Lung (tissue), 12 donors: ENCODE measurements around the gene ZNF71. TPM values are rescaled to one million over a fixed set of nuclear protein-coding genes. Genes with fewer than 3 reads are reported as not detected.

ENCODE experiments used
- ATAC-seq: fragments of 200-7000 bp; cut with Tn5 transposase; one replicate; pipeline ENCODE4 v1.9.1; 2020; ENCODE audit warnings: moderate number of reproducible peaks; ENCODE audit not compliant: insufficient read depth, low FRiP score
- DNase-seq, 3 donors: peaks; one replicate each; pipeline ENCODE4 v3.0.0-alpha.2; 2013 to 2017
- H3K27ac ChIP-seq, 2 donors: one replicate each; pipeline ENCODE4 v1.5.1; 2013; ENCODE audit warnings: mild to moderate bottlenecking in 2 of 2, moderate library complexity in 2 of 2, control low read depth in 1 of 2, inconsistent platforms in 1 of 2, low read depth in 1 of 2, low read length in 1 of 2
- H3K27me3 ChIP-seq, 3 donors: one replicate each; pipeline ENCODE4 v1.5.1; 2013; ENCODE audit warnings: low read length in 2 of 3; ENCODE audit not compliant: control insufficient read depth in 3 of 3, insufficient read depth in 3 of 3
- H3K36me3 ChIP-seq, 4 donors: one replicate each; pipeline ENCODE4 v1.5.1; 2013; ENCODE audit warnings: low read length in 4 of 4, mild to moderate bottlenecking in 1 of 4, moderate library complexity in 1 of 4; ENCODE audit not compliant: control insufficient read depth in 4 of 4, insufficient read depth in 4 of 4
- H3K4me1 ChIP-seq, 5 donors: one replicate each; pipeline ENCODE4 v1.5.1; 2013; ENCODE audit warnings: low read length in 5 of 5, mild to moderate bottlenecking in 2 of 5, moderate library complexity in 1 of 5; ENCODE audit not compliant: control insufficient read depth in 5 of 5, insufficient read depth in 5 of 5
- H3K4me3 ChIP-seq: one replicate; pipeline ENCODE4 v1.5.1; 2013; ENCODE audit warnings: mild to moderate bottlenecking, control low read depth, moderate library complexity
- H3K9ac ChIP-seq, 2 donors: one replicate each; pipeline ENCODE4 v1.5.1; 2013; ENCODE audit warnings: low read length in 2 of 2, control low read depth in 1 of 2; ENCODE audit not compliant: insufficient read depth in 1 of 2
- H3K9me3 ChIP-seq, 4 donors: one replicate each; pipeline ENCODE4 v1.5.1; 2013; ENCODE audit warnings: low read length in 3 of 4, mild to moderate bottlenecking in 1 of 4, moderate library complexity in 1 of 4; ENCODE audit not compliant: control insufficient read depth in 4 of 4, insufficient read depth in 3 of 4
- WGBS, 2 donors: extraction: QIAGEN DNeasy Blood & Tissue Kit; methylation state at CpG; one replicate each; pipeline ENCODE4 v1.1.7; 2013; 5-methylcytosine and 5-hydroxymethylcytosine counted together
- polyA plus RNA-seq, 2 donors: library from polyadenylated mRNA; stranded (reverse); fragments of 200-250 nt; gene quantifications; one replicate each; pipeline ENCODE4 v1.2.1, GENCODE V29; 2013
- total RNA-seq, 2 donors: library from RNA; depleted of rRNA in 1 of 2; stranded (reverse); fragments of >200 nt in 1 of 2; gene quantifications; one replicate each; pipeline ENCODE4 v1.2.1, GENCODE V29; 2014 to 2021
- TF ChIP-seq, protein P1 (sequence below): IDR thresholded peaks from 2 replicates; pipeline ENCODE4 v1.5.1; 2012; ENCODE audit warnings: mild to moderate bottlenecking; ENCODE audit errors: control extremely low read depth, extremely low read depth
- donor health status: control.
- donor health status: control.
- donor health status: Bipolar disorder and iron deficiency.
- donor health status: healthy.
- donor health status: DM: yes; HTN: yes; CAD: no.

ZNF71 gene
- total and polyA plus RNA-seq, 4 donors, result 2.5 to 8.3 (median 5.8) TPM

- peaks cover 0 to 11% (median 0%) of the 10 kb centered on the region in 5 donors for H3K4me1 ChIP-seq
- peaks cover 0 to 28% (median 22%) of the 10 kb centered on the region in 4 donors for H3K9me3 ChIP-seq
- no peaks in the 10 kb centered on the region for H3K27me3 ChIP-seq
- no peak for ATAC-seq
- no peak overlapping the region for H3K9ac ChIP-seq
- TF ChIP-seq, protein P1, sequence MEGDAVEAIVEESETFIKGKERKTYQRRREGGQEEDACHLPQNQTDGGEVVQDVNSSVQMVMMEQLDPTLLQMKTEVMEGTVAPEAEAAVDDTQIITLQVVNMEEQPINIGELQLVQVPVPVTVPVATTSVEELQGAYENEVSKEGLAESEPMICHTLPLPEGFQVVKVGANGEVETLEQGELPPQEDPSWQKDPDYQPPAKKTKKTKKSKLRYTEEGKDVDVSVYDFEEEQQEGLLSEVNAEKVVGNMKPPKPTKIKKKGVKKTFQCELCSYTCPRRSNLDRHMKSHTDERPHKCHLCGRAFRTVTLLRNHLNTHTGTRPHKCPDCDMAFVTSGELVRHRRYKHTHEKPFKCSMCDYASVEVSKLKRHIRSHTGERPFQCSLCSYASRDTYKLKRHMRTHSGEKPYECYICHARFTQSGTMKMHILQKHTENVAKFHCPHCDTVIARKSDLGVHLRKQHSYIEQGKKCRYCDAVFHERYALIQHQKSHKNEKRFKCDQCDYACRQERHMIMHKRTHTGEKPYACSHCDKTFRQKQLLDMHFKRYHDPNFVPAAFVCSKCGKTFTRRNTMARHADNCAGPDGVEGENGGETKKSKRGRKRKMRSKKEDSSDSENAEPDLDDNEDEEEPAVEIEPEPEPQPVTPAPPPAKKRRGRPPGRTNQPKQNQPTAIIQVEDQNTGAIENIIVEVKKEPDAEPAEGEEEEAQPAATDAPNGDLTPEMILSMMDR, result no peak
- H3K36me3 ChIP-seq, result peaks cover 0 to 61% (median 27%) of the 10 kb centered on the region in 4 donors
- no peak overlapping the region for H3K27ac ChIP-seq
- 95 to 100% methylated on average over 3 of the region's 3 CpGs for WGBS, 2 donors
- no peak for DNase-seq
- H3K4me3 ChIP-seq, result no peak overlapping the region
These were observed 6.3 kb downstream of the ZNF71 start for GRCh38 chr19:56601375-56601774.

GRCh38 chr19:56603829-56604228 is 8.7 kb downstream of the ZNF71 start:
- Histone ChIP-seq H3K9me3 (peaks cover 0 to 37% (median 25%) of the 10 kb centered on the region in 4 donors), H3K4me1 (peaks cover 0 to 12% (median 0%) of the 10 kb centered on the region in 5 donors), H3K36me3 (peaks cover 0 to 55% (median 19%) of the 10 kb centered on the region in 4 donors), H3K27me3 (no peaks in the 10 kb centered on the region), H3K27ac (no peak overlapping the region), H3K4me3 (no peak overlapping the region), H3K9ac (no peak overlapping the region)
- DNase-seq (no peak), ATAC-seq (no peak)
- 78 to 79% methylated on average over 6 of the region's 6 CpGs for WGBS, 2 donors
- TF ChIP-seq, protein P1, result no peak

DNA sequence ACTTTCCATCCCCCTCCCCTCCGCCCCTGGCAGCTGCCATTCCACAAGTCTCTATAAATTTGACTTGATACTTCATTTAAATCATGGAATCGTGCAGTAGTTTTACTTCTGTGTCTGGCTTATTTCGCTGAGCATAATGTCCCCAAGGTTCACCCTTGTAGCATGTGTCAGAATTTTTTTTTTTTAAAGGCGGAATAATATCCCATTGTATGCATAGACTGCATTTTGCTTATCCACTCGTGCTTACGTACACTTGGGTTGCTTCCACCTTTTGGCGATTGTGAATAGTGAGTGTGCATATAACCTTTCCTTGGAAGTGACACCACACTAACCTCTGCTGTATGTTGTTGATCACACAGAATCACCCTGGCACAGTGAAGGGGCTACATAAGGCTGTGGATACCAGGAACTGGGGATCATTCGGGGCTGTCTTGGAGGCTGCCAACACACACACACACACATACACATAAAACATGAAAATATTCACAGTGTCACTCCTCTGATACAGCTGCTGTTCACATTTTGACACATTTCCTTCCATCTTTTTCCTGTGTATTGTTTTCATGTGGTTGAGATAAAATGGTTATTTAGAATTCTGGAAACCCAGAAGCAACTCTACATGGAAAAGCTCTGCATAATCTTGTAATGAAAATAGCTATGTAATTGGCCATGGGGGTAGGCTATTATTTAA is 13.3 kb downstream of the ZNF71 start:
- Histone ChIP-seq H3K9ac (no peak overlapping the region), H3K9me3 (peaks cover 0 to 49% (median 31%) of the 10 kb centered on the region in 4 donors), H3K27ac (no peak overlapping the region), H3K27me3 (no peaks in the 10 kb centered on the region), H3K4me3 (no peak overlapping the region), H3K4me1 (peaks cover 0 to 6% (median 0%) of the 10 kb centered on the region in 5 donors), H3K36me3 (peaks cover 0 to 41% (median 14%) of the 10 kb centered on the region in 4 donors)
- ATAC-seq (no peak), DNase-seq (no peak)
- WGBS, 2 donors, result 80 to 92% methylated on average over 8 of the region's 8 CpGs
- TF ChIP-seq, protein P1, result no peak
